Smooth muscle cell (in vitro differentiated cells): ENCODE data around the gene ERBB3. TPM values are rescaled to one million over a fixed set of nuclear protein-coding genes. Genes with fewer than 3 reads are reported as not detected.

ENCODE experiments used
- DNase-seq: peaks from one replicate; lab custom pipeline; 2025; ENCODE audit not compliant: unreplicated experiment; lab: John Stamatoyannopoulos, UW
- H2AFZ ChIP-seq: fragments of 200-600 bp; sonication (generic); 2 replicates; pipeline ENCODE4 v1.6.0; 2016; ENCODE audit warnings: antibody characterized with exemption, low read depth, mild to moderate bottlenecking
- H3F3A ChIP-seq: fragments of 200-600 bp; sonication (generic); 2 replicates; pipeline ENCODE4 v1.6.0; 2017; ENCODE audit warnings: antibody characterized with exemption, low read depth
- H3K27ac ChIP-seq: fragments of 200-600 bp; sonication (generic); 2 replicates; pipeline ENCODE4 v1.5.1; 2016; ENCODE audit warnings: low read depth, mild to moderate bottlenecking
- H3K27me3 ChIP-seq: fragments of 200-600 bp; sonication (generic); 2 replicates; pipeline ENCODE4 v1.6.1; 2016; ENCODE audit warnings: low read depth, mild to moderate bottlenecking
- H3K36me3 ChIP-seq: fragments of 200-600 bp; sonication (generic); 2 replicates; pipeline ENCODE4 v1.5.1; 2016; ENCODE audit warnings: low read depth
- H3K4me1 ChIP-seq: fragments of 200-600 bp; sonication (generic); 2 replicates; pipeline ENCODE4 v1.5.1; 2016; ENCODE audit warnings: low read depth
- H3K4me2 ChIP-seq: fragments of 200-600 bp; sonication (generic); 2 replicates; pipeline ENCODE4 v1.6.0; 2016; ENCODE audit warnings: mild to moderate bottlenecking
- H3K4me3 ChIP-seq: fragments of 200-600 bp; sonication (generic); 2 replicates; pipeline ENCODE4 v1.5.1; 2016; ENCODE audit warnings: mild to moderate bottlenecking
- H3K79me2 ChIP-seq: fragments of 200-600 bp; sonication (generic); 2 replicates; pipeline ENCODE4 v1.6.0; 2016; ENCODE audit warnings: low read depth, mild to moderate bottlenecking
- H3K9ac ChIP-seq: fragments of 200-600 bp; sonication (generic); 2 replicates; pipeline ENCODE4 v1.6.0; 2016; ENCODE audit warnings: low read depth
- H3K9me3 ChIP-seq: fragments of 200-600 bp; sonication (generic); replicated peaks from 2 replicates; pipeline ENCODE4 v1.5.1; 2016; ENCODE audit warnings: low read depth
- H4K20me1 ChIP-seq: fragments of 200-600 bp; sonication (generic); 2 replicates; pipeline ENCODE4 v1.6.0; 2016; ENCODE audit warnings: low read depth
- WGBS: methylation state at CpG from one replicate; pipeline ENCODE4 v1.1.7; 2016; ENCODE audit warnings: low lambda C conversion rate; 5-methylcytosine and 5-hydroxymethylcytosine counted together
- polyA plus RNA-seq: library from polyadenylated mRNA; unstranded; fragments of >200 nt; fragmentation: Nextera tagmentation; extraction: Ambion mirVana; gene quantifications from 2 replicates; pipeline ENCODE4 v1.2.1, GENCODE V29; 2016
- total RNA-seq: library from RNA; depleted of rRNA; stranded (reverse); fragments of >200 nt; gene quantifications from 2 replicates; pipeline ENCODE4 v1.2.3, GENCODE V29; 2014
- TF ChIP-seq, protein P1 (sequence below): fragments of 200-600 bp; sonication (generic); IDR thresholded peaks from 2 replicates; pipeline ENCODE4 v1.5.1; 2017; ENCODE audit warnings: borderline replicate concordance, mild to moderate bottlenecking, antibody characterized with exemption; ENCODE audit not compliant: insufficient read depth, poor library complexity, severe bottlenecking

ERBB3 gene
- total and polyA plus RNA-seq, 2 experiments from 2014 or later, result 1.2 to 9.2 TPM

DNA sequence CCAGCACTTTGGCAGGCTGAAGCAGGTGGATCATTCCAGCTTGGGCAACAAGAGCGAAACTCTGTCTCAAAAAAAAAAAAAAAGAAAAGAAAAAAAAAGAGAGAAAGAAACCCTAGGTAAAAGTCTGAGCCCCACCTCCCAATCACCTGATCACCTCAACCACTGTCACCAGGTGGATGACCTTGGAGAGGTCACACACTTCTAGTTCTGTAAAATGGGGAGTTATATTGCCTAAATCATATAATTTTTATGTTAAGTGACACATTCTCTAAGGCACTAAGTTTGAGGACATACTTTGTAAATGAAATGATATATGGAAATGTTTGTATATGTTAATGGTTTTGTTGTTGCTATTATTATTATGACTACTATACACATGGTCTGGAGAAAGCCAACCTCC lies 1.5 kb upstream of the ERBB3 start:
- no peak for DNase-seq
- Histone ChIP-seq H3K4me2 (peak overlapping the region; percentile 82), H3K27me3 (peaks cover 10% of the 10 kb centered on the region), H2AFZ (no peak overlapping the region), H3F3A (no peaks in the 10 kb centered on the region), H3K36me3 (no peaks in the 10 kb centered on the region), H4K20me1 (no peaks in the 10 kb centered on the region), H3K4me3 (peak overlapping the region; percentile 56), H3K79me2 (no peaks in the 10 kb centered on the region), H3K27ac (no peak overlapping the region), H3K9ac (no peak overlapping the region), H3K4me1 (peaks cover 3% of the 10 kb centered on the region), H3K9me3 (no peaks in the 10 kb centered on the region)
- TF ChIP-seq, protein P1, sequence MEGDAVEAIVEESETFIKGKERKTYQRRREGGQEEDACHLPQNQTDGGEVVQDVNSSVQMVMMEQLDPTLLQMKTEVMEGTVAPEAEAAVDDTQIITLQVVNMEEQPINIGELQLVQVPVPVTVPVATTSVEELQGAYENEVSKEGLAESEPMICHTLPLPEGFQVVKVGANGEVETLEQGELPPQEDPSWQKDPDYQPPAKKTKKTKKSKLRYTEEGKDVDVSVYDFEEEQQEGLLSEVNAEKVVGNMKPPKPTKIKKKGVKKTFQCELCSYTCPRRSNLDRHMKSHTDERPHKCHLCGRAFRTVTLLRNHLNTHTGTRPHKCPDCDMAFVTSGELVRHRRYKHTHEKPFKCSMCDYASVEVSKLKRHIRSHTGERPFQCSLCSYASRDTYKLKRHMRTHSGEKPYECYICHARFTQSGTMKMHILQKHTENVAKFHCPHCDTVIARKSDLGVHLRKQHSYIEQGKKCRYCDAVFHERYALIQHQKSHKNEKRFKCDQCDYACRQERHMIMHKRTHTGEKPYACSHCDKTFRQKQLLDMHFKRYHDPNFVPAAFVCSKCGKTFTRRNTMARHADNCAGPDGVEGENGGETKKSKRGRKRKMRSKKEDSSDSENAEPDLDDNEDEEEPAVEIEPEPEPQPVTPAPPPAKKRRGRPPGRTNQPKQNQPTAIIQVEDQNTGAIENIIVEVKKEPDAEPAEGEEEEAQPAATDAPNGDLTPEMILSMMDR, result no peak
- WGBS, result 93% methylated on average over 1 of the region's 1 CpG

GRCh38 chr12:56078931-56079722 lies 838 bp upstream of the ERBB3 start:
- Histone ChIP-seq H3K36me3 (no peaks in the 10 kb centered on the region), H3K27me3 (peaks cover 10% of the 10 kb centered on the region), H3K4me3 (peak overlapping the region; percentile 56), H2AFZ (peak overlapping the region; percentile 86), H4K20me1 (no peaks in the 10 kb centered on the region), H3K4me1 (peaks cover 3% of the 10 kb centered on the region), H3K4me2 (peak overlapping the region; percentile 82), H3K9ac (no peak overlapping the region), H3K27ac (peak overlapping the region; percentile 26), H3F3A (no peaks in the 10 kb centered on the region), H3K79me2 (no peaks in the 10 kb centered on the region), H3K9me3 (no peaks in the 10 kb centered on the region)
- DNase-seq, result peak; percentile 67
- TF ChIP-seq, protein P1, result peak; percentile 49
- 3% methylated on average over 50 of the region's 50 CpGs for WGBS

DNA sequence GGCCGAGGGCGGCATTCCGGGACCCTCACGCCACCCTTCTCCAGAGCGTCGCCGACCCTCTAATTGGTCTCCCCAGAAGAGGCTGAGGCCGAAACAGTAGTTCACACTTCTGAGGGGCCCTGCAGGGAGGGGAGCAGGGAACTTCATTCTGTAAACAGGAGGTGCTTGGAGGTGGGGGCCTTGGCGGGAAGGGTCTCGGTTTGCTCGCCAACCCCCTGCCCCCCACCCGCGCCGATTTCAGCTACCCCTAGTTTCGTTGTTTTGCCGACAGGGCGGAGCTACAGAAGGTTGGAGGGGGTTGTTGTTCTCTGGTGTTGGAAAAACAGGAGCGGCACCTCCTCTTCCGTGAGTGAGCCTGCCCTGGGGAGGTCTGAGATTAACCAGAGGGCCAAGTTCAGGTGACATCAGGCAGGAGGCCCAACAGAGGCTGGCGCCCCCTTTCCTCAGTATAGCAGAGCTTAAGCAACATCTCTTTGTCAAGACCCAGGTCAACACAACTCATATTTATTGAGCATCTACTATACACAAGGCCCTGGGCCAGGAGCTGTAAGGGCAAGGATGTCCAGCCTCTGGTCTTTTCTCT lies 682 bp downstream of the ERBB3 start:
- peak overlapping the region; percentile 82 for H3K4me2 ChIP-seq
- no peaks in the 10 kb centered on the region for H3F3A ChIP-seq
- TF ChIP-seq, protein P1, result no peak
- H3K4me1 ChIP-seq, result peaks cover 3% of the 10 kb centered on the region
- H4K20me1 ChIP-seq, result no peaks in the 10 kb centered on the region
- H3K4me3 ChIP-seq, result peak overlapping the region; percentile 56
- H3K9me3 ChIP-seq, result no peaks in the 10 kb centered on the region
- H3K79me2 ChIP-seq, result no peaks in the 10 kb centered on the region
- H3K27me3 ChIP-seq, result peaks cover 10% of the 10 kb centered on the region
- peak overlapping the region; percentile 25 for H2AFZ ChIP-seq
- no peak for DNase-seq
- WGBS, result 12% methylated on average over 20 of the region's 20 CpGs
- H3K36me3 ChIP-seq, result no peaks in the 10 kb centered on the region
- H3K9ac ChIP-seq, result peak overlapping the region; percentile 16
- H3K27ac ChIP-seq, result peak overlapping the region; percentile 26
